GM12875 (cell line): ENCODE results near the gene TMEM272.

Source experiments
- H3K4me3 ChIP-seq: one replicate; pipeline ENCODE4 v1.5.1; 2011; ENCODE audit warnings: low read depth, low read length, control low read depth
- CTCF ChIP-seq: IDR thresholded peaks from 2 replicates; pipeline ENCODE4 v1.5.1; 2011; ENCODE audit warnings: low read depth, mild to moderate bottlenecking, control low read depth, inconsistent platforms, low read length, moderate library complexity, borderline replicate concordance; ENCODE audit not compliant: insufficient read depth

The TMEM272 gene

GRCh38 chr13:51882570-51883225, 37.7 kb upstream of the TMEM272 start:
- TF ChIP-seq CTCF = no peak
- H3K4me3 ChIP-seq = no peak overlapping the region

- H3K4me3 ChIP-seq = no peak overlapping the region
- TF ChIP-seq CTCF = no peak
Measured at GRCh38 chr13:51881296-51881695, 36.3 kb upstream of the TMEM272 start.

- no peak for TF ChIP-seq CTCF
- no peak overlapping the region for H3K4me3 ChIP-seq
Measured at GRCh38 chr13:51879133-51879532, 34.2 kb upstream of the TMEM272 start.

- no peak overlapping the region for H3K4me3 ChIP-seq
- TF ChIP-seq CTCF = no peak
Measured at GRCh38 chr13:51874651-51875050, 29.7 kb upstream of the TMEM272 start.

- TF ChIP-seq CTCF = no peak
- no peak overlapping the region for H3K4me3 ChIP-seq
Measured at GRCh38 chr13:51873837-51874236, 28.9 kb upstream of the TMEM272 start.

- no peak overlapping the region for H3K4me3 ChIP-seq
- no peak for TF ChIP-seq CTCF
Measured at GRCh38 chr13:51873117-51873798, 28.3 kb upstream of the TMEM272 start.

GRCh38 chr13:51870616-51871015, 25.6 kb upstream of the TMEM272 start:
- no peak for TF ChIP-seq CTCF
- no peak overlapping the region for H3K4me3 ChIP-seq
